Measurements from ENCODE around the gene BTN1A1. TPM values are rescaled to one million over a fixed set of nuclear protein-coding genes. Genes with fewer than 3 reads are reported as not detected.

BTN1A1 gene
- total RNA-seq, 4 donors from 2014 or later: not detected

GRCh38 chr6:26465776-26466175 is 34.3 kb upstream of the BTN1A1 start:
- Histone ChIP-seq H3K27me3 (no peaks in the 10 kb centered on the region), H3K4me3 (no peak overlapping the region), H3K9me3 (no peaks in the 10 kb centered on the region), H3K27ac (no peak overlapping the region), H3K36me3 (peaks cover 19 to 96% of the 10 kb centered on the region in 2 donors), H3K4me1 (peaks cover 4 to 33% (median 8%) of the 10 kb centered on the region in 3 donors)
- TF ChIP-seq POLR2AphosphoS5 (IDR thresholded peaks at IDR 0.05) (no peak), CTCF (IDR thresholded peaks at IDR 0.05) (no peak), POLR2A (IDR thresholded peaks at IDR 0.05) (no peak), EP300 (IDR thresholded peaks at IDR 0.05) (no peak)
- WGBS, 2 donors (ENCODE audit: low coverage in 1 of 2): 86 to 88% methylated on average over 3 of the region's 3 CpGs
- ATAC-seq: no peak

- 74% methylated on average over 2 of the region's 2 CpGs; no CpG with 5 or more reads in 1 of the 2 donors for WGBS, 2 donors (ENCODE audit: low coverage in 1 of 2)
- TF ChIP-seq POLR2A (IDR thresholded peaks at IDR 0.05) (no peak), CTCF (IDR thresholded peaks at IDR 0.05) (no peak), EP300 (IDR thresholded peaks at IDR 0.05) (no peak), POLR2AphosphoS5 (IDR thresholded peaks at IDR 0.05) (no peak)
Measured at GRCh38 chr6:26468829-26469228, 31.3 kb upstream of the BTN1A1 start.

GRCh38 chr6:26470643-26471042 is 29.5 kb upstream of the BTN1A1 start:
- peaks cover 0 to 6% (median 0%) of the 10 kb centered on the region in 3 donors for H3K9me3 ChIP-seq
- TF ChIP-seq CTCF (IDR thresholded peaks at IDR 0.05) (no peak), EP300 (IDR thresholded peaks at IDR 0.05) (no peak), POLR2A (IDR thresholded peaks at IDR 0.05) (no peak)
- WGBS, 2 donors (ENCODE audit: low coverage in 1 of 2): 28 to 56% methylated on average over 2 to 3 of the region's 4 CpGs
- H3K27me3 ChIP-seq: no peaks in the 10 kb centered on the region
- no peak for ATAC-seq
- H3K27ac ChIP-seq: no peak overlapping the region
- no peak overlapping the region for H3K4me3 ChIP-seq
- peaks cover 7 to 49% of the 10 kb centered on the region in 2 donors for H3K36me3 ChIP-seq
- peaks cover 0 to 20% (median 6%) of the 10 kb centered on the region in 3 donors for H3K4me1 ChIP-seq

More at GRCh38 chr6:26468829-26469228, 31.3 kb upstream of the BTN1A1 start:
- Histone ChIP-seq H3K27me3 (no peaks in the 10 kb centered on the region), H3K4me3 (no peak overlapping the region), H3K9me3 (peaks cover 0 to 6% (median 0%) of the 10 kb centered on the region in 3 donors), H3K27ac (no peak overlapping the region), H3K36me3 (peaks cover 19 to 67% of the 10 kb centered on the region in 2 donors), H3K4me1 (peaks cover 0 to 10% (median 0%) of the 10 kb centered on the region in 3 donors)
- ATAC-seq: no peak

- H3K36me3 ChIP-seq: peaks cover 0 to 35% of the 10 kb centered on the region in 2 donors
- H3K9me3 ChIP-seq: peaks cover 0 to 6% (median 0%) of the 10 kb centered on the region in 3 donors
- TF ChIP-seq CTCF (IDR thresholded peaks at IDR 0.05) (no peak), POLR2AphosphoS5 (IDR thresholded peaks at IDR 0.05) (no peak), POLR2A (IDR thresholded peaks at IDR 0.05) (no peak)
- H3K4me3 ChIP-seq: no peak overlapping the region
- H3K27ac ChIP-seq: no peak overlapping the region
- peaks cover 0 to 28% (median 6%) of the 10 kb centered on the region in 3 donors for H3K4me1 ChIP-seq
- no peaks in the 10 kb centered on the region for H3K27me3 ChIP-seq
- ATAC-seq: no peak
Measured at GRCh38 chr6:26471970-26472369, 28.1 kb upstream of the BTN1A1 start.

GRCh38 chr6:26472549-26473290 is 27.4 kb upstream of the BTN1A1 start:
- Histone ChIP-seq H3K4me3 (no peak overlapping the region), H3K36me3 (peaks cover 0 to 28% of the 10 kb centered on the region in 2 donors), H3K27me3 (no peaks in the 10 kb centered on the region), H3K9me3 (peaks cover 0 to 6% (median 0%) of the 10 kb centered on the region in 3 donors), H3K4me1 (peaks cover 0 to 32% (median 6%) of the 10 kb centered on the region in 3 donors), H3K27ac (peak overlapping the region; percentile 86 to 99 (median 90))
- no peak for ATAC-seq
- WGBS, 2 donors (ENCODE audit: low coverage in 1 of 2): 79% methylated on average over 3 of the region's 4 CpGs; no CpG with 5 or more reads in 1 of the 2 donors
- no peak for TF ChIP-seq POLR2AphosphoS5 (IDR thresholded peaks at IDR 0.05)
- TF ChIP-seq CTCF (IDR thresholded peaks at IDR 0.05): no peak
- TF ChIP-seq POLR2A (IDR thresholded peaks at IDR 0.05): no peak
- TF ChIP-seq EP300 (IDR thresholded peaks at IDR 0.05): no peak
